Measurements from ENCODE around the gene LRRK2.
"Not testable (repeated sequence)": the region's sequence is repeated elsewhere in the genome, so short reads cannot be mapped to it uniquely, and the experiment has no call there.

The LRRK2 gene

DNA sequence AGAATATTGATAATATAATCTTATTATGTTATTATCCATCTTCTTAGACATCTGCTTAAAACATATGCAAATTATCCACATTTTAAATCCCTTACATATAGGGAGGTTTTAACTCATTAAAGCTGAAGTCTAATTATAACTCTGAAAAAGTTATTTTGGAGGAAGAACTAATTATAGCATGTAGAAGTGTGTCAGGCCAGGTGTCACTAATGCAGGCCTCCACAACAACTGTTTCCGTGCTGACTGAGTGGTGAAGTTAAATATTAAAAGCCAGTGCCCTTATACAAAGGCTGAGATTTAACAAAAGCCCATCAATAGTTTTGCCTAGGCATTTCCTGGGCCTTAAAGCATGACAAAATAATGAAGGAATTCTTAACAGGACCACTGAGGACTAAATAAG is 157.4 kb downstream of the LRRK2 start:
- TF ChIP-seq, protein P1, sequence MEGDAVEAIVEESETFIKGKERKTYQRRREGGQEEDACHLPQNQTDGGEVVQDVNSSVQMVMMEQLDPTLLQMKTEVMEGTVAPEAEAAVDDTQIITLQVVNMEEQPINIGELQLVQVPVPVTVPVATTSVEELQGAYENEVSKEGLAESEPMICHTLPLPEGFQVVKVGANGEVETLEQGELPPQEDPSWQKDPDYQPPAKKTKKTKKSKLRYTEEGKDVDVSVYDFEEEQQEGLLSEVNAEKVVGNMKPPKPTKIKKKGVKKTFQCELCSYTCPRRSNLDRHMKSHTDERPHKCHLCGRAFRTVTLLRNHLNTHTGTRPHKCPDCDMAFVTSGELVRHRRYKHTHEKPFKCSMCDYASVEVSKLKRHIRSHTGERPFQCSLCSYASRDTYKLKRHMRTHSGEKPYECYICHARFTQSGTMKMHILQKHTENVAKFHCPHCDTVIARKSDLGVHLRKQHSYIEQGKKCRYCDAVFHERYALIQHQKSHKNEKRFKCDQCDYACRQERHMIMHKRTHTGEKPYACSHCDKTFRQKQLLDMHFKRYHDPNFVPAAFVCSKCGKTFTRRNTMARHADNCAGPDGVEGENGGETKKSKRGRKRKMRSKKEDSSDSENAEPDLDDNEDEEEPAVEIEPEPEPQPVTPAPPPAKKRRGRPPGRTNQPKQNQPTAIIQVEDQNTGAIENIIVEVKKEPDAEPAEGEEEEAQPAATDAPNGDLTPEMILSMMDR (conservative IDR thresholded peaks at IDR 0.05; ENCODE audit: low read depth, low read length), result no peak
- no peak for DNase-seq (ENCODE audit: low read depth)
- H3K4me3 ChIP-seq (ENCODE audit: low read depth, low read length), result no peak overlapping the region

DNA sequence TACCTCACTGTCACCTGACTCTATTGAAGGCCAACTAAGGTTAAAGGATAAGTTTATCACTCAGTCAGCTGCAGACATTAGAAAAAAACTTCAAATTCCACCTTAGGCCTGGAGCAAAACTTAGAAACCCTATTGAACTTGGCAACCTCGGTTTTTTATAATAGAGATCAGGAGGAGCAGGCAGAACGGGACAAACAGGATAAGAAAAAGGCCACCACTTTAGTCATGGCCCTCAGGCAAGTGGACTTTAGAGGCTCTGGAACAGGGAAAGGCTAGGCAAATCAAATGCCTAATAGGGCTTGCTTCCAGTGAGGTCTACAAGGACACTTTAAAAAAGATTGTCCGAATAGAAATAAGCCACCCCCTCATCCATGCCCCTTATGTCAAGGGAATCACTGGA is 162.5 kb downstream of the LRRK2 start:
- not testable (repeated sequence) for DNase-seq (ENCODE audit: low read depth); H3K4me3 ChIP-seq (ENCODE audit: low read depth, low read length)

DNA sequence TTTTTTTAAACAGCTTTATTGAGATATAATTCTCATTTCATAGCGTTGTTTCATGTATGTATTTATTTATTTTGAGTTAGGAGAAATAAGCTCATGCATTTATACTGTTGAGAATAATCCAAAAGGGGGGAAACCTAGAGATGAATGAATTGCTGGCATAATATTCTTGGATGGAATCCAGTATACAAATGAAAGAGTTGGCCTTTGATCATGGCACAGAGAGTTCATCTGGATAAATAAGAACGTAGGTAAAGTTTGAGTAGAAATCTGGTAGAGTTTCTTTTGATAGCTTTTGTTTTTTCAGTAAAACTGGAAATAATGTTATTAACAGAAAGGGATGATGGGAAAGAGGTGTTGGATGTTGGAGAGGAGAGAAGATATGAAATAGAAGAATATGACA is 166.2 kb downstream of the LRRK2 start:
- TF ChIP-seq, protein P1 (conservative IDR thresholded peaks at IDR 0.05; ENCODE audit: low read depth, low read length), result no peak
- no peak overlapping the region for H3K4me3 ChIP-seq (ENCODE audit: low read depth, low read length)
- no peak for DNase-seq (ENCODE audit: low read depth)

DNA sequence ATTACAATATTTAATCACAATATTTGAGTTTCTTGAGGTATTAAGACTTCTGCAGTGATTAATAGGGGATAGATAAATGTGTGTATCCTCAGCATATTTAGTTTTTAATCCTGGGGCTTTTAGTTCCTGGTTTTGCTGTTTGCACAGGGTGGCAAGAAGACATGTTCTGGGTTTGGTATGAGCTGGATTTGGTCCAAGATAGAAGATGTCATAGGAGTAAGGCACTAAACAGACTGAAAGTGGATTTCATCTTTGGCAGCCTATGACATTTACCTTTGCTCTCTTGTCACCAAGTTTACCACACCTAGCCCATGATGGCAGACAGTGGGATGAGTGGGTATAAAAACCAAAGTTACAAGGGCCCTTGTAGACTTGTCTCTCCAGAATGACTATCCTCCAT is 168.2 kb downstream of the LRRK2 start:
- TF ChIP-seq, protein P1 (conservative IDR thresholded peaks at IDR 0.05; ENCODE audit: low read depth, low read length), result no peak
- no peak for DNase-seq (ENCODE audit: low read depth)
- no peak overlapping the region for H3K4me3 ChIP-seq (ENCODE audit: low read depth, low read length)

DNA sequence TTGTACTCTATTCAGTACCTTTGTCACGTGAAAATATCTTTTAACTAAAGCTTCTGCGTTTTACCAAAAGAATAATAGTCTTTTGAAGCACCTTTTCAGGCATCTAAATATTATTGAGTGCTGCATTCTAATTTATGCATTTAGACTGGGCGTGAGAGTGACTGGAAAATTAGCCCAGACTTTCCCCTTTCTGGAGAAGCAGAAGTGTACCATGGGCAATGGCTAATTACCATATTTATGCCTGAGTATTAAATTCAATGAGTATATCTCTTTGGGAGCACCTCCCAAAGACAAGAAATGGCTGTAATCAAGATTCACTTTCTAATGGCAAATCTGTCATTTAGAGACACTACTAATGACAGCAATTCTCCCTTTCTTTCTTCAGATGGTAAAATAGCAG is 174.9 kb downstream of the LRRK2 start:
- DNase-seq (ENCODE audit: low read depth), result no peak
- TF ChIP-seq, protein P1 (conservative IDR thresholded peaks at IDR 0.05; ENCODE audit: low read depth, low read length), result no peak
- H3K4me3 ChIP-seq (ENCODE audit: low read depth, low read length), result no peak overlapping the region

DNA sequence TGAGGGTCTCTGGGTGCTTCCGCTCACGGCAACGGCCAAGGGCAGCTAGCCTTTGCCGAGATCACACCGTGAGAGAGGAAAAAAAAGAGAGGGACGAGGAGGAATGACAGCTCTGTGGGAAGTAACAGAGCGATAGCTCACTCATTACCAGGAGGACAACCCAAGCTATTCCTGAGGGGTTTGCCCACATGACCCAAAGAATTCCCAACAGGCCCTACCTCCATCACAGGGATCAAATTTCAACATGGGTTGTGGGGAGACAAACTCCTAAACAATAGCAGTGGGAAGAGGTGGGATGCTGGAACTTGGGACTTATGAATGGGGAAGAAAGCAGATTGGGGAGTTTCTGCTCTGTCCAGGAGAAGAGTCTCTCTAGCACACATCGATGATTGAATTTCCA is 180.6 kb downstream of the LRRK2 start:
- no peak overlapping the region for H3K4me3 ChIP-seq (ENCODE audit: low read depth, low read length)
- TF ChIP-seq, protein P1 (conservative IDR thresholded peaks at IDR 0.05; ENCODE audit: low read depth, low read length), result no peak
- DNase-seq (ENCODE audit: low read depth), result no peak
